ENCODE measurements around the gene LEP.

Gene LEP

GRCh38 chr7:128201067-128201689 is 39.9 kb upstream of the LEP start:
- in situ Hi-C loops (cut with MboI; ENCODE audit: low pct_unique_long_range_greater_than_20kb, low sequenced_read_pairs, unreplicated experiment) = loop anchor here (25.0 kb wide), 1 partner anchor 489 kb away; no protein-coding TSS in a partner anchor
- no peak for DNase-seq (ENCODE audit: low spot score)
- TF ChIP-seq CTCF (IDR thresholded peaks at IDR 0.05; ENCODE audit: extremely low read depth, insufficient read depth, missing control alignments) = no peak

GRCh38 chr7:128201690-128202085 is 39.4 kb upstream of the LEP start:
- no peak for DNase-seq (ENCODE audit: low spot score)
- TF ChIP-seq CTCF (IDR thresholded peaks at IDR 0.05; ENCODE audit: extremely low read depth, insufficient read depth, missing control alignments) = no peak
- in situ Hi-C loops (cut with MboI; ENCODE audit: low pct_unique_long_range_greater_than_20kb, low sequenced_read_pairs, unreplicated experiment) = loop anchor here (25.0 kb wide), 1 partner anchor 489 kb away; no protein-coding TSS in a partner anchor

GRCh38 chr7:128202287-128202957 is 38.7 kb upstream of the LEP start:
- in situ Hi-C loops (cut with MboI; ENCODE audit: low pct_unique_long_range_greater_than_20kb, low sequenced_read_pairs, unreplicated experiment) = loop anchor here (25.0 kb wide), 1 partner anchor 490 kb away; no protein-coding TSS in a partner anchor
- DNase-seq (ENCODE audit: low spot score) = no peak
- no peak for TF ChIP-seq CTCF (IDR thresholded peaks at IDR 0.05; ENCODE audit: extremely low read depth, insufficient read depth, missing control alignments)

- DNase-seq (ENCODE audit: low spot score) = no peak
- TF ChIP-seq CTCF (IDR thresholded peaks at IDR 0.05; ENCODE audit: extremely low read depth, insufficient read depth, missing control alignments) = no peak
- in situ Hi-C loops (cut with MboI; ENCODE audit: low pct_unique_long_range_greater_than_20kb, low sequenced_read_pairs, unreplicated experiment) = loop anchor here (25.0 kb wide), 1 partner anchor 491 kb away; no protein-coding TSS in a partner anchor
These were observed 38.0 kb upstream of the LEP start for GRCh38 chr7:128203047-128203491.

- TF ChIP-seq CTCF (IDR thresholded peaks at IDR 0.05; ENCODE audit: extremely low read depth, insufficient read depth, missing control alignments) = no peak
- in situ Hi-C loops (cut with MboI; ENCODE audit: low pct_unique_long_range_greater_than_20kb, low sequenced_read_pairs, unreplicated experiment) = loop anchor here (25.0 kb wide), 1 partner anchor 491 kb away; no protein-coding TSS in a partner anchor
- no peak for DNase-seq (ENCODE audit: low spot score)
These were observed 37.3 kb upstream of the LEP start for GRCh38 chr7:128203710-128204214.

- in situ Hi-C loops (cut with MboI; ENCODE audit: low pct_unique_long_range_greater_than_20kb, low sequenced_read_pairs, unreplicated experiment) = loop anchor here (25.0 kb wide), 1 partner anchor 492 kb away; no protein-coding TSS in a partner anchor
- no peak for DNase-seq (ENCODE audit: low spot score)
- TF ChIP-seq CTCF (IDR thresholded peaks at IDR 0.05; ENCODE audit: extremely low read depth, insufficient read depth, missing control alignments) = no peak
These were observed 36.6 kb upstream of the LEP start for GRCh38 chr7:128204455-128204854.

Data from GM13977 (cell line).